Endothelial cell of coronary artery (primary cell): Measurements from ENCODE around the gene CFAP251. TPM values are rescaled to one million over a fixed set of nuclear protein-coding genes. Genes with fewer than 3 reads are reported as not detected.

Experiments used
- total RNA-seq: library from RNA; depleted of rRNA; stranded (reverse); fragments of >200 nt; gene quantifications from 2 replicates; pipeline ENCODE4 v1.2.3, GENCODE V29; 2014

CFAP251 gene
- 1.1 and 2.7 TPM in 2 replicates for total RNA-seq

GRCh38 chr12:121917950-121918678, at the start of gene CFAP251:
Gene CFAP251 (plus strand): TSS chr12:121918592. CDS start chr12:121921306, 2,714 bp downstream.

DNA sequence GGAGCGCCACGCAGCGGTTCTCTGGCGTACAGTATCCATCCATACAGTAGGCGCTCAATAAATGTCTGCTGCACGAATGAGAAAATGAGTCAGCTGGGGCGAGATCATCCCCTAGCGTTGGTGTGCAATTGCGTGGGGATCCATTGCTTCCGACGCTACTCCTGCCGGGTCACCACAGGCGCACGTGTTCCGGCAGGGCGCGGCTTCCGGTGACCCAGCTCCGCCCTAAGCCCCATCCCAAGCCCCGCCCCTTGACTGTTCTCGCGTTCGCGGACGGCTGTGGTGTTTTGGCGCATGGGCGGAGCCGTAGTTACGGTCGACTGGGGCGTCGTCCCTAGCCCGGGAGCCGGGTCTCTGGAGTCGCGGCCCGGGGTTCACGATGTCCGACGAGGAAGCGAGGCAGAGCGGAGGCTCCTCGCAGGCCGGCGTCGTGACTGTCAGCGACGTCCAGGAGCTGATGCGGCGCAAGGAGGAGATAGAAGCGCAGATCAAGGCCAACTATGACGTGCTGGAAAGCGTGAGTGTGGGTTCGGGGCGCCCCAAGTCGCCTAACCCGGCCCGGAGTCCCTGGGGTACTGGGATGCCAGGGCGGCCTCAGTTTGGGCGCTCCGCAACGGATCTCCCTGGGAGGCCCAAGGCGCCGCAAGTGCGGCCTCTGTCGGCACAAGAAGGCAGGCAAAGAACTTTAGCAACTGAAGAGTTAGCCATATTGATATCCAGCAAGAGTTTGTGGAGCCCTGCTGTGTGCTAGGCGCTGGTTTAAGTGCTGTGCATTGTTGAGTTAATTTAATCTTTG, 29.7 kb upstream of the CFAP251 start, which contains the start of gene PSMD9:
PSMD9 (plus strand) TSS at position 313 of the 796 bp plus-strand sequence; CDS start at position 380, 67 bp downstream.

DNA sequence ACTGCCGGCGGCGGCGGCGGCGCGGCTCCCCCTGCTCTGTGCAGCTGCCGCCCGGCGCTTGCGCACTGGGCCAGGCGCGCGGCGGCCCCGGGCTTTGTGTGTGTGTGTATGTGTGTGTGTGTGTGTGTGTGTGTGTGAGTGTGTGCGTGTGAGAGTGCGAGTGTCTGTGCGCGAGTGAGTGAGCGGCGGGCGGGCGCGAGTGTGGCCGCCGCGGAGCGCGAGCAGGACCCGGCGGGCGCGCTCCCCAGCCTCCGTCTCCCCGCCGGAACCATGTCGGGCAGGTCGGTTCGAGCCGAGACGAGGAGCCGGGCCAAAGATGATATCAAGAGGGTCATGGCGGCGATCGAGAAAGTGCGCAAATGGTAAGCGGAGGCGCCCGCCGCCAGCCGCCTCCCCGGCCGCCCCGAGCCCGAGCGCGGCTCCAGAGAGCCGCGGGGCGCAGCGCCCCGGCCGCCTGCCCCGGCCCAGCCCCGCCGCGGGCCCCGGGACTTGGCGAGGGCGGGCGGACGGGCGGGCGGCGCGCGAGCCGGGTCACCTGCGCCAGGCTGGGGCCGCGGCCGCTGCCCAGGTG, 103.5 kb downstream of the CFAP251 start, which contains the start of gene BCL7A:
BCL7A (plus strand) TSS at position 63 of the 571 bp plus-strand sequence; CDS start at position 271, 208 bp downstream.

Other genes with a start within 250 kb of the CFAP251 start
- gene MORN3, start 248.9 kb upstream of the CFAP251 start, total RNA-seq = 0.28 and 1.1 TPM in 2 replicates
- 5.9 and 9.0 TPM in 2 replicates for gene TMEM120B, start 205.8 kb upstream of the CFAP251 start, total RNA-seq
- gene RHOF, start 124.9 kb upstream of the CFAP251 start, total RNA-seq = 6.0 and 6.6 TPM in 2 replicates
- gene SETD1B, start 114.6 kb upstream of the CFAP251 start, total RNA-seq = 1.9 and 2.7 TPM in 2 replicates
- not detected in 2 replicates for gene HPD, start 59.7 kb upstream of the CFAP251 start, total RNA-seq
- 126 and 137 TPM in 2 replicates for gene PSMD9, start 29.8 kb upstream of the CFAP251 start, total RNA-seq
- 6.2 and 7.2 TPM in 2 replicates for gene BCL7A, start 103.3 kb downstream of the CFAP251 start, total RNA-seq
- gene MLXIP, start 160.2 kb downstream of the CFAP251 start, total RNA-seq = 12.9 and 23.8 TPM in 2 replicates